GM12891 (cell line): ENCODE measurements around the gene ATP1B4.

ENCODE experiments used
- DNase-seq: peaks from one replicate; pipeline ENCODE4 v3.0.0; 2011; ENCODE audit warnings: low spot score; ENCODE audit not compliant: insufficient read length
- FAIRE-seq: peaks from 2 replicates; lab custom pipeline; 2011; peaks lifted over from hg19 to GRCh38; lab: Jason Lieb, UNC
- PAX5 ChIP-seq: IDR thresholded peaks from 2 replicates; pipeline ENCODE4 v1.6.1; 2011; ENCODE audit warnings: low read length, moderate library complexity, mild to moderate bottlenecking; ENCODE audit not compliant: insufficient read depth, severe bottlenecking
- POLR2A ChIP-seq: IDR thresholded peaks from 2 replicates; pipeline ENCODE4 v1.6.1; 2011; ENCODE audit warnings: low read depth, low read length, control low read depth
- POLR2AphosphoS5 ChIP-seq: IDR thresholded peaks from 2 replicates; pipeline ENCODE4 v1.6.1; 2011; ENCODE audit warnings: low read depth, low read length, control low read depth
- POU2F2 ChIP-seq: IDR thresholded peaks from 2 replicates; pipeline ENCODE4 v1.6.1; 2011; ENCODE audit warnings: low read depth, mild to moderate bottlenecking, control low read depth, low read length, moderate library complexity
- SPI1 ChIP-seq: IDR thresholded peaks from 2 replicates; pipeline ENCODE4 v1.6.1; 2011; ENCODE audit warnings: low read depth, low read length, control low read depth
- TAF1 ChIP-seq: IDR thresholded peaks from 2 replicates; pipeline ENCODE4 v1.6.1; 2011; ENCODE audit warnings: low read depth, low read length, control low read depth

Gene ATP1B4

DNA sequence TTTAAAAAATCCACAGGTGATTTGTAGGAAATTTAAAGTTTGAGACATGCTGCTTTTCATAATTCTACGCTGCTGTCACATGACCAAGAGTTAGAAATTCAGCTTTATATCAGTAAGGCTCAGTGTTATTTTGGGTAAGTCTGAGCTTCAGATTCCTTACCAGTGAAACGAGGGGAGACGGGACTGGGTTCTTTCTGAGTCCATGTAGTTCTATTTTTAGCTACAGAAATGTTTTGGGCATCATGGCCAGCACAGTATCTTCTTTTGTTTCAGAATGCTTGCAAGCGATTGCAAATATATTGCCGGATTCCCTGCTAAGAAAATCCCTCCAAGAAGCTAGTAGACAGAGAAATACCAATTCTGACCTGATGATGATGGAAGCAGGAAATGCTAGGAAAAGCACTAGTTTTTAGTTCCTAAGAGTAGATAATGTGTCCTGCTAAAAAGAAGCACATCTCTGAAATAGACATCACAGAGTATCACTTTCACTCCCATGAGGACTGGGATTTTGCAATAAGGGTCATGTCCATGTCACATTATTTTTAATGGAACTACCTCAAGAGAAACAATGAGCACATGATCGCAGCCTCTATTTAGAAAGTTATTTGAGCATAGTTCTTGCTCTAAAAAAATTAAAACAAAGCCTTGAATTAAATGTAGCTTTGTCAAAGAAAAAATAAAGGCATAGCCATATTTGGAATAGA is 10.9 kb downstream of the ATP1B4 start:
- FAIRE-seq (no peak), DNase-seq (no peak)
- TF ChIP-seq TAF1 (no peak), PAX5 (no peak), SPI1 (no peak), POLR2AphosphoS5 (no peak), POLR2A (no peak), POU2F2 (no peak)

- DNase-seq (no peak), FAIRE-seq (no peak)
- TF ChIP-seq PAX5 (no peak), POU2F2 (no peak), POLR2AphosphoS5 (no peak), TAF1 (no peak), SPI1 (no peak), POLR2A (no peak)
These were observed 15.3 kb downstream of the ATP1B4 start for GRCh38 chrX:120377179-120377578.

- no peak for FAIRE-seq
- TF ChIP-seq POLR2A: no peak
- TF ChIP-seq TAF1: no peak
- no peak for TF ChIP-seq SPI1
- TF ChIP-seq POU2F2: no peak
- TF ChIP-seq PAX5: no peak
- no peak for TF ChIP-seq POLR2AphosphoS5
- no peak for DNase-seq
These were observed 15.8 kb downstream of the ATP1B4 start for GRCh38 chrX:120377715-120378114.

DNA sequence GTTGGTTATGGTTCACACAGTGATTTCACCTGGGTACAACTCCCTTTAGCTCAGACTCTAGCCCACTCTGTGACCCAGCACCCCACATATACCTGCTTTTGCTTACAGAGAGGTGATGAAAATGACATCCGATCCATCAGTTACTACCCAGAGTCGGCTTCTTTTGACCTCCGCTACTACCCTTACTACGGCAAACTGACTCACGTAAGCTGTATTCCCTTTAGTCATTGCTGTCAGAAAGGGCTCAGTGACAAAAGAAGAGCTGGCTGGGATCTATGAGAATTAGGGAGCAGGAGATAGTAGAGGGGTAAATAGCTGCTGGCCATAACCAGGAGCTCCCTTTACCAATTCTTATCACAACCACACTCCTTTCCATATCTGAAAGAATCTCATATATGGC is 16.7 kb downstream of the ATP1B4 start:
- DNase-seq (no peak), FAIRE-seq (no peak)
- no peak for TF ChIP-seq TAF1

GRCh38 chrX:120379937-120380681 is 18.2 kb downstream of the ATP1B4 start:
- DNase-seq (no peak), FAIRE-seq (no peak)
- TF ChIP-seq POLR2AphosphoS5 (no peak), SPI1 (no peak), TAF1 (no peak), POLR2A (no peak), POU2F2 (no peak), PAX5 (no peak)

- DNase-seq (no peak), FAIRE-seq (no peak)
- TF ChIP-seq SPI1 (no peak), TAF1 (no peak)
These were observed 18.8 kb downstream of the ATP1B4 start for GRCh38 chrX:120380699-120381098.

GRCh38 chrX:120401301-120401700 is 39.4 kb downstream of the ATP1B4 start:
- TF ChIP-seq POU2F2: no peak
- no peak for TF ChIP-seq TAF1
- TF ChIP-seq POLR2AphosphoS5: no peak
- DNase-seq: no peak
- FAIRE-seq: no peak

DNA sequence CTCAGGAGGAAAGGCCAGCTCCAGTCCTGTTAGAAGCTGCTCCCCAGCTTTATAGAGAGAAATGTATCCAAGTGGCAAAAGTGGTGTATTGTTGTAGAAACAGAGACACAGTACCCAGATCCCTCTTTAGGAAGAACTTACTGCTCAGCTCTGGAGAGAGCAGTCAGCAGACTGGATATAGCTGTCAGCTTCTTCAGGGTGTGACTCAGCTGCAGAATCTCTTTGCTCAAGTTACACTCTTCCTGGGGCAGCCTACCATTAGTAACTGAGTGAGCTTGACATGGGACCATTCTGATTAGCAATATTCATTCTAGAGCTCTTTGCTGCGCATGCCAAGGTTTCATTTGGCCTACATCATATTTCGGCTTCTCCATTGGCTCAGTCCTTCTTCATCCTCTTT is 40.5 kb downstream of the ATP1B4 start:
- no peak for TF ChIP-seq POLR2A
- TF ChIP-seq POLR2AphosphoS5: no peak
- no peak for TF ChIP-seq POU2F2
- no peak for TF ChIP-seq PAX5
- TF ChIP-seq SPI1: no peak
- no peak for TF ChIP-seq TAF1
- DNase-seq (no peak), FAIRE-seq (no peak)

GRCh38 chrX:120406638-120407037 is 44.7 kb downstream of the ATP1B4 start:
- DNase-seq (no peak), FAIRE-seq (no peak)
- TF ChIP-seq POU2F2: no peak
- TF ChIP-seq POLR2A: no peak
- no peak for TF ChIP-seq POLR2AphosphoS5
- TF ChIP-seq TAF1: no peak

DNA sequence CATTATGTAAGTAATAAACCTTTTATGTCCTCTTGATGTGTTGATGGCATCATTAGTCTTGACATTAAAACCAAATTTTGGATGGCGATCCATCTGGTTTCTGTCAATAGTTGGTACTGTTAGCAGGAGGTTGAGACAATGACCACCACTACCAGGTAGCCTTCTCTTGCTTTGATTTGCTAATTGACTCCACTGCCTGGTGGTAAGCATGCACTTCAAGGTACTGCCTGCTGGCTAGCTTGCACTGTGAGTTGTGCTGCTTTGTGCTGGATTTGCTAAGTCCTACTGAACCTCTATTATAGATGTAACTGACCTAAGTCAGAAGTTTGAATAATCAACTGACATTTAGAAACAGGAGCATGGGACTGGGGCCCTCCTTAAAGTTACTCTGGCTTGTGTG is 46.3 kb downstream of the ATP1B4 start:
- FAIRE-seq: no peak
- TF ChIP-seq POU2F2: no peak
- TF ChIP-seq POLR2A: no peak
- no peak for TF ChIP-seq PAX5
- no peak for TF ChIP-seq POLR2AphosphoS5
- TF ChIP-seq TAF1: no peak
- no peak for TF ChIP-seq SPI1
- DNase-seq: no peak

- DNase-seq: no peak
- peak; percentile 82 for FAIRE-seq
- TF ChIP-seq TAF1 (no peak), POU2F2 (no peak), PAX5 (no peak), SPI1 (no peak), POLR2A (no peak), POLR2AphosphoS5 (no peak)
These were observed 57.6 kb downstream of the ATP1B4 start for GRCh38 chrX:120419463-120419862.
